IPS-18c (cell line): ENCODE results near the gene CASQ1.

Experiments
- H3K4me3 ChIP-seq: 2 replicates; pipeline ENCODE4 v1.7.0; 2013; ENCODE audit warnings: low read depth, mild to moderate bottlenecking, low read length, moderate library complexity; ENCODE audit not compliant: insufficient read depth
- H3K9me3 ChIP-seq: one replicate; pipeline ENCODE4 v1.6.1; 2013; ENCODE audit warnings: mild to moderate bottlenecking, low read length, moderate library complexity; ENCODE audit not compliant: control insufficient read depth, insufficient read depth

CASQ1 gene

GRCh38 chr1:160210561-160210960, 20.2 kb downstream of the CASQ1 start:
- no peaks in the 10 kb centered on the region for H3K9me3 ChIP-seq

GRCh38 chr1:160211046-160211790, 20.8 kb downstream of the CASQ1 start:
- Histone ChIP-seq H3K4me3 (no peak overlapping the region), H3K9me3 (no peaks in the 10 kb centered on the region)

More at GRCh38 chr1:160210561-160210960, 20.2 kb downstream of the CASQ1 start:
- H3K4me3 ChIP-seq: no peak overlapping the region

GRCh38 chr1:160214481-160215140, 24.2 kb downstream of the CASQ1 start:
- Histone ChIP-seq H3K9me3 (no peaks in the 10 kb centered on the region), H3K4me3 (no peak overlapping the region)

GRCh38 chr1:160216301-160216700, 25.9 kb downstream of the CASQ1 start:
- no peaks in the 10 kb centered on the region for H3K9me3 ChIP-seq
- H3K4me3 ChIP-seq: no peak overlapping the region

DNA sequence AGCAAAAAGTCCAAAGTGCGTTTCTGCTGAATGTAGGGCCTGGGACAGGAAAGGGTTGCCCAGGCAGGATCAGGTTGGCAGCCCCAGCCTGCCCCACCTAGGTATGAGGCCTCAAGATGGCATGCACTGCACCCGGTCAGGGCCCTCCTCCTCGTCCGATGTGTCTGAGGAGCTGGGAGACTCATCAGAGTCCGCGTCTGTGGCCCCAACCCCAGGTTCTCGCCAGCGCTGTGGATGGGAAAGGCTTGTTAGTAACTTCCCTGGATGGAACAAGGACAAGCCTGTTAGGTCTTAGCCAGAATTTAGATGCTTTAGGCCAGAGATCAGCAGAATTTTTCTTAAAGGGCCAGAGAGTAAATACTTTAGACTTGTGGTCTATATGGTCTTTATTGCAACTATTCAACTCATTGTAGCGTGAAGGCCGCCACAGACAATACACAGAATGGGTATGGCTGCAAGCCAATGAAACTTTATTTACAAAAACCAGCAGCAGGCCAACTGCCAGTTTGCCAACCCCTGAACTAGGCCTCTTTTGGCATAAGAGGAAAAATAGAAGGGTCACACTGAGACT, 27.2 kb downstream of the CASQ1 start:
- Histone ChIP-seq H3K4me3 (no peak overlapping the region), H3K9me3 (no peaks in the 10 kb centered on the region)

GRCh38 chr1:160219062-160219929, 28.9 kb downstream of the CASQ1 start:
- Histone ChIP-seq H3K4me3 (no peak overlapping the region), H3K9me3 (no peaks in the 10 kb centered on the region)

GRCh38 chr1:160220301-160220700, 29.9 kb downstream of the CASQ1 start:
- no peaks in the 10 kb centered on the region for H3K9me3 ChIP-seq
- no peak overlapping the region for H3K4me3 ChIP-seq

GRCh38 chr1:160221089-160221488, 30.7 kb downstream of the CASQ1 start:
- Histone ChIP-seq H3K4me3 (no peak overlapping the region), H3K9me3 (no peaks in the 10 kb centered on the region)

DNA sequence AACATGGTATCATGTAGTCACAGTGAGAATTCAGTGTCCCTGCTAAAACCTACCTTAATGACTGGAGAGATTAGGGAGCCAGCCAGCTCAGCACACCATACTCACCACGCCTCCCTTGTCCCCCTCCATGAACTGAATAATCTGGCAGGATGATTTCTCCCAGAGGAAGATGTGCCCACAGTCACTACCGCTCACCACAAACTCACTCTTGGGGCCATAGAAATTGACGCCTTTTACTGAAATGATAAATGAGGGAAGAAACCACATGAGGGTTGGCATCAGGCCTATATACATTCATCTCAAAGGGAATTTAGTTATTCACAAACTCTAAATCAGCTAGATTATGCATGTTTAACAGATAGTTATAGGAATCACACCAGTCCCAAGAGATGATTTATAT, 32.2 kb downstream of the CASQ1 start:
- Histone ChIP-seq H3K9me3 (no peaks in the 10 kb centered on the region), H3K4me3 (no peak overlapping the region)

- no peak overlapping the region for H3K4me3 ChIP-seq
- H3K9me3 ChIP-seq: no peaks in the 10 kb centered on the region
These were observed 34.2 kb downstream of the CASQ1 start for GRCh38 chr1:160224606-160225005.

DNA sequence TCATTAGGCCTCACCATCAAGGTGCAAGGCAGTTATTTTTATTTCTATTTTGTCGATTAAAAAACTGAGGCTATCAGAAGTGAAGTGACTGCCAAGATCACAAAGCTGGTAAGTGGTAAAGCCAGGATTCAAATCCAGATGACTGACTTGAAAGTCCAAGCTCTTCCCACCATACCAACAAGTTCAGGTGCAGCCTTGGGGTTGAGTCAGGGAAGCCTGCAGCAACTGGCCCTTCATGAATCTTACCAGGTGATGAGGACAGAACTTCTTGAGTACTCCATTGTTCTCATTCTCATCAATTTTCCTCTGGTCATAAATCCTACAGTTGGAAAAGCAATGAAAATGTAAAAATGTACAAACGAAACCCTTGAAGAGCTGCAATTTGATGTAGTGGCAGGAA, 35.0 kb downstream of the CASQ1 start:
- Histone ChIP-seq H3K4me3 (no peak overlapping the region), H3K9me3 (no peaks in the 10 kb centered on the region)

DNA sequence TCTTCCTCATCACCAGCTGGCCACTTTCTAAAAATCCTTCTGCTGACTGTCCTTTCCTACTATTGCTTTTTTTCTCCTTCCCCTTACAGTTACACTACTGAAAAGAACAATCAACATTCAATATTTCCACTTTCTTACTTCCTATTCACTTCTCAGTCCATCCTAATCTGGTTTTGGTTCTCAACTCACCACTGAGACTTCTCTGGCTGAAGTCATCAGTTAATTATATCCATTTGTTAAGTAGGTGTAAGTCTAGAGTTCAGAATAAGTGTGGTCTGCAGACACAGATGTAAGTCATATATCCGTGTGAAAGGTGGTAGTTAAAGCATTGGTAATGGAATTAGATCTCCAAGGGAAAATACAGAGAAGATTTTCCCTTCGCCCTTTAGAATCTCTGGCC, 36.2 kb downstream of the CASQ1 start:
- no peak overlapping the region for H3K4me3 ChIP-seq
- no peaks in the 10 kb centered on the region for H3K9me3 ChIP-seq

DNA sequence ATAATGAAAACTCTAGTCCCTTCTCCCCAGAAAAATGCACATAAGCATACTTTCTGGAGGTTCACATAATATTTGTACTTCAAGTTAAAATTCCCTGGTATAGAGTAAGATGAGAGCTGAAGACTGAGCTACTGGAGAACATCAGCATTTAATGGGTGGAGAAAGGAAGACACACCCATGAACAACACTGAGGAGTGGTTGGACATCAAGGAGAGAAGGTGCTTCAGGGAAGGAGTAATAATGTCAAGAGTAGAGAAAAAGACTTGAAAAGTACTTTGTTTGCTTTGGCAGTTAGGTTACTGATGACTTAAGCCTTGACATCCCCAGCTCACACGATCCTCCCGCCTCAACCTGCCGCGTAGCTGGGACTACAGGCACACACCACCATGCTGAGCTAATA, 36.7 kb downstream of the CASQ1 start:
- Histone ChIP-seq H3K4me3 (no peak overlapping the region), H3K9me3 (no peaks in the 10 kb centered on the region)

DNA sequence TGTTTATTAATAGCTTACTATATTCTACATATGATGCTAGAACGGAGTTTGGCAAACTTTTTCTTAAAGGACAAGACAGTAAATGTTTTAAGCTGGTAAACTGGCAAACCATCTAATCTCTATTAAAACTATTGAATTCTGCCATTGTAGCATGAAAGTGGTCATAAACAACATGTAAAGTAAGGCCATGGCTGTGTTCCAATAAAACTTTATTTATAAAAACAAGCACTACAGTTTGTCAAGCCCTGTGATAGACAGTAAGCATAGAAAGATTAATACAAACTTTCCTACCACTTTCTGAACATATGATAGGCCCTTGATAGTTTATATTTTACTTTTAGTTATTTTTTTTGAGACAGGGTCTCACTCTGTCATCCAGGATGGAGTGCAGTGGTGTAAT, 37.2 kb downstream of the CASQ1 start:
- no peak overlapping the region for H3K4me3 ChIP-seq
- no peaks in the 10 kb centered on the region for H3K9me3 ChIP-seq

- H3K9me3 ChIP-seq: no peaks in the 10 kb centered on the region
- no peak overlapping the region for H3K4me3 ChIP-seq
These were observed 38.1 kb downstream of the CASQ1 start for GRCh38 chr1:160228431-160228830.

- Histone ChIP-seq H3K9me3 (no peaks in the 10 kb centered on the region), H3K4me3 (no peak overlapping the region)
These were observed 42.5 kb downstream of the CASQ1 start for GRCh38 chr1:160232911-160233310.

DNA sequence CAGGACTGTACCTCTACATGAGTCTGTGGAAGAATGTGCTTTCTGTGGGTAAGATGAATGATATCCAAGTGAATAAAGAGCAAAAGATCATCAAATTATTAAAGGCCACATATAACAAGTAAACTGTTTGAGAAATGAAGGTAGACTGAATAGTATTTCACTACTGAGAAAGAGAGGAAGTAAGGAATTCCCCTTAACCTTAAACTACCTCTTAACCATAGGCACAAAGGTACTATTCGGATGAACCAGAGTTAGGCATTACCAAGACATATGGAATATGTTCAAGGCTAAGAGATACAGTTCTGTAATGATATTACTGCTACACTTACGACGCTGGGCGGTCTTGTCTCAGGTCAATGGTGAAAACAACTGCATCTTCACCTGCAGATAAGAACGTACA, 46.4 kb downstream of the CASQ1 start:
- Histone ChIP-seq H3K9me3 (no peaks in the 10 kb centered on the region), H3K4me3 (no peak overlapping the region)
